GM20431 (cell line): ENCODE measurements around the gene ITGB5.
"Not testable (repeated sequence)": the region's sequence is repeated elsewhere in the genome, so short reads cannot be mapped to it uniquely, and the experiment has no call there.

Experiments
- in situ Hi-C: fragments of 300-500 bp; cut with MseI, MboI; formaldehyde crosslinking; loops from one replicate; pipeline ENCODE4 v1.15.0; 2020; ENCODE audit warnings: low sequenced_read_pairs; ENCODE audit not compliant: unreplicated experiment

ITGB5 gene

DNA sequence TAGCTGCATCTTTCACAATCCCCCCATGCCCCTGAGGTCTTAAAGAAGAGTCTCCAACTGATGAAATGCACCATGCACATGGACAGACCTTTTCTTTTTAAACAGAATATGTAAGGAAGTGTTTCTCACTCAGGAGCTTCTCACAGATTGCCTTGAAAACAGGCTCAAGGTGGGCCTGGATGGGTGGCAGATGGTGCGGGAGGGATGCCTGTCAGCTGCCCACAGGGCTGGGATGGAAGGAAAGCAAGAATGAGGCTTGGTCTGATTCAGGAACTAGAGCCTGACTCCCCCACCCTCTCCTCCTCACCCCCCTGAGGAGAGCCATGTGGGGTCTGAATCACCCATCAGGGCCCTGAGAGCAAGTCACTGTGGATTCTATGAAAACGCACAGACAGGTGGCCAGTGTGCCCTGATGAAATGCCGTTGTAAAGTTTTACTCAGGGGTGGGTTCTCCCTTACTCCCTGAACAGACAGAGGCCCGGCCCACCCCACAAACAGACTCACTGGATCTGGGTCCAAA is 89.7 kb downstream of the ITGB5 start:
- in situ Hi-C loops = no loop called here

DNA sequence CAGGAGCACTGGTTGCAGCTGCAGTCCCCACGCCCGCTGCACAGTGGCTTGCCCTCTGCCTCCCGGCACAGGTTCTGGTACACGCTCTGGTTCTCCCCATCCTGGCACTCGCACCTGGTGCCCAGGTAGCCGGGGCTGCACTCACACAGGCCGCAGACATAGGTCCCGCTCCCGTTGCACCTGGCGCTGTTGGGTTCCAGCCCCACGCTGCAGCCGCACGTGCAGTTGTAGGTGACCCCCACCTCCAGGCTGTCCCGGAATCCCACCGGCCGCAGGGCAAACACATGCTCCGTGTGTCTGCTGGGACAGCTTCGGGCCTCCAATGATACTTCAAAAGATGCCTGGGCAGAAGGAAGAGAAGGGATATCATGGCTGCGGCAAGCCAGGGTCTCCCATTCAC is 90.7 kb downstream of the ITGB5 start:
- in situ Hi-C loops = no loop called here

DNA sequence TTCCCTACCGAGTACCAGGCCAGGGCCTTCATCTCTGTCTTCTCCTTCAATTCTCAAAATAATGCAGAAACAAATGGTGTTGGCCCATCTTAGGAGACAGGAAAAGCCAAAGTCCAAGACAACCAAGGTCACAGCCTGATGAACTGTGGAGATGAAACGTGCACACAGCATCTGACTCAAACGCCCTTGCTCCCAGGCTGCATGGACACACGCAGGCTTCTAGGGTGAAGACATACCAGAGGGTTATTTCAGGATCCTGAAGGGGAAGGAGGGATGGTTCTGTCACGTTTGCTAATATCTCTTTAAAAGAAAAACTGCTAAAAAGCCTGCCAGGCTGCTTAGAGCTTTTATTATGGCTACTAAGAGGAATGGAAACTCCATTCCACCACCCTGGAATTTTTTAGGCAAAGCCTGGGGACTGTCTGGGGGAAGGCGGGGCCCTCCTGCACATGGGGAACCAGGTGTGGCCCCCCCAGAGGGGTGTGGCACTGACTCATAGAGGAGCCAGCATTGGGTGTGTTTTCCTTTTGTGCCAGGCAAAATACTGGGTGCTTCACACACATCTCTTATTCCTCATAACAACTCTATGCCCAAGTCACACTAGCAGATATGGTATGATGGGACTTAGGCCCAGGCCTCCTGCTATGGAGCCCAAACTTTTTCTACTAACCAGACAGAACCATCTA is 94.0 kb downstream of the ITGB5 start:
- in situ Hi-C loops = no loop called here

DNA sequence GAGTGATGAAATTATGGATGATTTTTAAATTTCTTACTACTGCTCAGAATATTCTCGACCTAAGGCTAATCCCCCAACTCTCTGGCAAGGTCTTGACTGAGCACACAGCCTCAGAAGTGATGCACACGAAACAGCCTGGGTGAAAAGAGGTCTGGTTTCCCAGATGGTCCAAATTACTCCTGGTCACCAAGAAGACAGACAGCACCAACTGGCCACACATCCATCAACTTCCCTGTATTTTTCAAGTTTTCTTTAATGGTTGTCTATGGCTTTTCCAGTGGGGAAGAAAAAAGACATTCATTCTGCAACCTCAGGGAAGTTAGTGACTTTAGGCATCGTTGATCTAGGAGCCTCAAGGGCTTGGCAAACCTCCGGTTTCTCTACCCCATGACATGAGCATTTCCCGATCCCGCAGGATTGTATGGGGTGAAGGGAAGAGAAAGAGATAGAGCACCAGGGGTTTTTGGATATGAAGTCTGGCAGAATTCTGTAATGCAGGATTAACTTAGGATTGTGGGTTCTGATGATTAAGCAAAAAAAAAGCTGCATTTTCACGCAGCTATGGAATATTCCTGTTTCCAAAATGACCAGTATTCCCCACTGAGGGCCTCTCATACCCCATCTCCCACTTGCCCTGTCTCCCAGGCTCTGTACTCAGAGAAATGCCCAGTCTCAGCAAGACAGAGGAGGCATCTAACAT is 94.7 kb downstream of the ITGB5 start:
- in situ Hi-C loops = no loop called here

DNA sequence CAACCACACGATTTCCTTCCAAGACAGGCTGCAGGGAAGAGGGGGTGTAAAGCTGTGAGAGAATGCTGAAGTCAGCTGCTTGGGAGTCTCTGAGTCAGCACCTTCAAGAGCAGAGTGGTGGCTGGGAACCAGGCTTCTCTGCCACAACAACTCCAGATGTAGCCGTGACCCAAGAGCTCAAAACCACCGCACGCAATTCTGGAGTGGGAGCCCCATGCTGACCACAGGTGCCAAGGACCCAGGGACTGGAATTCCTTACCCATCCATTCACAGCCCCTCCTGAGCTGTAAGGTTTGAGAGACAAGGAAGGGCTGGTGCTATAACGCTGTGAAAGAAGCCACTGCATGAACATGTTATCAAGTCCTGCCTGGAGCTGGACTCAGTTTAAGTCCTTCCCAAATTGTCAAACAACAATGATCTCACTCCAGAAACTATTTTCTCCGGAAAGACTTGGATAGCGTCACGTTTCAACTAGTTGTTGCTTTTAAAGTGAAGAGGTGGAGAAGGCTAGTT is 95.5 kb downstream of the ITGB5 start:
- in situ Hi-C loops = no loop called here

DNA sequence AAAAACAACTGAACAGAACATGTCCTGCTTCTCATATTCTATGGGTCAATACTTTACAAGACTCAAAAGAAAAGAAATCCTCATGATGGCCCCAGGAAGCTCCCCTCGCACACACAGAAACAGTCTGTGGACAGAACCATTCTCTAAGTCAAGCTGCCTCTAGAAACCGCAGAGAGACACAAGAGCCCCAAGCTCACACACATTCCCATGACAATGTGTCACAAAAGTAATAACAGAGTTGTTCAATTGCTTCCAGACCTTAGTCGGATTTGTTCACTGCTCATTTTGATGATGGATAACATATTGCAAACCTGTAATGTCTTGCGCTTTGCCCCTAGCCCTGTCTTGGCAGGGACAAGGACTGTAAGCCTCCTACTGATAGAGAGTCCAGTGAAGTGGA is 96.0 kb downstream of the ITGB5 start:
- in situ Hi-C loops = no loop called here

DNA sequence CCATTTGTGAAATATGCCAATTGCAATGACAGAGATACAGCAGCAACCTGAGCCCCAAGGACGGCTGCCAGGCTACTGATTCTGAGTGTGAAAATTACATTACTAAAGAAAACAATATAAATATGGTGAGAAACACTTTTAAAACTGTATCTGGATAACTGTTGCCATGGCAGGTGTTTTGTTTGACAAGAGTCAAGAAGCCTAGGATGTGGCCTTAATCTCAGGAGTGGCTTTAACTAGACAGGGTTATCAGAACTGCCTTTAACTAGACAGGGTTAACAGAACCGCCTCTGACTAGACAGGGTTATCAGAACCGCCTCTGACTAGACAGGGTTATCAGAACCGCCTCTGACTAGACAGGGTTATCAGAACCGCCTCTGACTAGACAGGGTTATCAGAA is 98.1 kb downstream of the ITGB5 start:
- in situ Hi-C loops = not testable (repeated sequence)

DNA sequence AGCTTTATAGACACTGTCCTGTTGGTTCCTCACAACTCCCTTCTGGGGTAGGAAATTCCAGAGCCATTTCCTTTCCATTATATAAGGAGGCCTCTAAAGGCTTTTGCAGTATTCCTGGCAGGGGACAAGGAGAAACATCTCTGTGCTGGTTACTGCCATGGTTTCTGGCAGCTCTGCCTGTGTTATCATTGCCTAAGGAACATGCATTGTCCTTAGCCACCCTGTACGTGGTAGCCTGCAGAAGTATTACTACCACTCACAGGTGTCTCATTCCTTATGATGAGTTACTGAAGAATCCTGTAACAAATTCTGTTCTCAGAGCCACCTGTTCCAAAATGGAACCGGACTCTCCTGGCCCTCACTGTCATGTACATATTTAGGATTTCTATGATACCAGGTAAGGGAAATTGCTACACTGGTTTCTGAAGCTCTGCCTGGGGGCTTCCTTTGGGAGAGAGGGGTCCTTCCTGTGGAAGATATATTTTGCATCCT is 98.9 kb downstream of the ITGB5 start:
- in situ Hi-C loops = no loop called here

DNA sequence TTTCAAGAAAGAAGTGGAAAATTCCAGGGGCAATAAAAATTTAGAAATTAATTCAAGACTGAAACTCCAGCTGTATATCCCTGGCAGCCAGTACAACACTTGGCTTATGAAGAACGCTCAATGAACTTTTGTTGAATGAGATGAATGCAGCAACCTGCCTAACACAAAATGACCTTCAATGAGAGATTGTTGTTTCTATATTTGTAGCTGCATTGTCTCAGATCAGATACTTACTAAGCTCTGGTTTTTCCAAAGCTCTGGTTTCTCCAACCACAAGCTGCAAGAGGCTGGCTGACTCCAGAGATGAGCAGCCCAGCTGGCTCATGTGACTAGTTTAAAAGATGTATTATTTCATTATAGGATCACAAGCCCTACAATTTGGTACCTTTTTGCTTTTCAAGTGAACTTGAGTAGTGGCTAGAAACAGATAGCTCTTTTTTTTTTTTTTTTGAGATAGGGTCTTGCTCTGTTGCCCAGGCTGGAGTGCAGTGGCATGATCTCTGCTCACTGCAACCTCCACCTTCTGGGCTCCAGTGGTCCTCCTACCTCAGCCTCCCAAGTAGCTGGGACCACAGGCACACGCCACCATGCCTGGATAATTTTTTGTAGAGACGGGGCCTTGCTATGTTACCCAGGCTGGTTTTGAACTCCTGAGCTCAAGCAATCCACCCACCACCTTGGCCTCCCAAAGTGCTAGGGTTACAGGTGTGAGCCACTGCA is 99.5 kb downstream of the ITGB5 start:
- in situ Hi-C loops = no loop called here

DNA sequence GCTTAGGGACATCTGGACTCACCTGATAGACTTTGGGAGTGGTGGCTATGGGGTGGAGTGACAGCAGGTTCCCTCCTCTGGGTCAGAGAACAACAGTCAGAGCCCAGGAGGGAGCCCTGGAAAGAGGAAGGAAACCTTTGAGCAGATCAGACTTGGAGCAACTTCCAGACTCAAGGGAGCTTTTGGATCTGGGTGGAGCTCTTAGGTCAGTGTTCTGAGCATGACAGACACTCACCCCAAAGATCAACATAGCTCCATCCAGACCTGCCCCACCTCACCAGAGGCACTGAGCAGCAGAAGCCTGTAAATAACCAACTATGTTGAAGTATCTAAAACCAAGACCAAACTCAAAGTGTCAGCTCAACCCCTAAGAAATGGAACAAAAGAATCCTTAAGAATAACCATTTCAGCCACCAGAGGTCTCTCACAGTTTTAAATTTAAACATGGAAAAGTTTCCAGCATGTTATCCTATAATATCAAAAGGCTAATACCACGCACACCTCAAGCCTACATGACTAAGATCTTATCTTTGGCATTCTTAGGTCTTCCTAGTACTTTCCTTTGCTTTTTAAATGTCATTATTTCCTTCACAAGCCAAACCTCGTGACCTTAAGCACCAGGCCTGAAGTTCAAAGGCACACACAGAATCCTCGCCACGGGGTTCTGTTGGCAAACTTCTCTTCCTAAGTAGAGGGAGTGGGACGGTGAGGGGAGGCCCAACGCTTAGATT is 100.5 kb downstream of the ITGB5 start:
- in situ Hi-C loops = no loop called here

DNA sequence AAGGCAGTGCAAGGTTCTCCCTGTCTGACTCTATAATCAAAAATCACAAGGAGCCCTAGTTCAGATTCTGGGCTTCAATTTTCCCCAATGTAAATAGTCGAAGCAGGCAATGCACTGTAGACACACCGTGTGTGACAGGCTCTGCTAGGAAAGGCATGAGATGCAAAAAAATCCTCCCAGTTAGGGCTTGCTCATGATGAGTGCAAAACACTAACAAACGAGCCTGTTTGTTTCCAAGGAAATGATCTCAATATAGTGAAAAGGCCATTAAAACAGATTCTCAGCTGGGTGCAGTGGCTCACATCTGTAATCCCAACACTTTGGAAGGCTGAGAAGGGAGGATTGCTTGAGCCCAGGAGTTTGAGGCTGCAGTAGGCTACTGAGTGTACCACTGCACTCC is 101.2 kb downstream of the ITGB5 start:
- in situ Hi-C loops = no loop called here

DNA sequence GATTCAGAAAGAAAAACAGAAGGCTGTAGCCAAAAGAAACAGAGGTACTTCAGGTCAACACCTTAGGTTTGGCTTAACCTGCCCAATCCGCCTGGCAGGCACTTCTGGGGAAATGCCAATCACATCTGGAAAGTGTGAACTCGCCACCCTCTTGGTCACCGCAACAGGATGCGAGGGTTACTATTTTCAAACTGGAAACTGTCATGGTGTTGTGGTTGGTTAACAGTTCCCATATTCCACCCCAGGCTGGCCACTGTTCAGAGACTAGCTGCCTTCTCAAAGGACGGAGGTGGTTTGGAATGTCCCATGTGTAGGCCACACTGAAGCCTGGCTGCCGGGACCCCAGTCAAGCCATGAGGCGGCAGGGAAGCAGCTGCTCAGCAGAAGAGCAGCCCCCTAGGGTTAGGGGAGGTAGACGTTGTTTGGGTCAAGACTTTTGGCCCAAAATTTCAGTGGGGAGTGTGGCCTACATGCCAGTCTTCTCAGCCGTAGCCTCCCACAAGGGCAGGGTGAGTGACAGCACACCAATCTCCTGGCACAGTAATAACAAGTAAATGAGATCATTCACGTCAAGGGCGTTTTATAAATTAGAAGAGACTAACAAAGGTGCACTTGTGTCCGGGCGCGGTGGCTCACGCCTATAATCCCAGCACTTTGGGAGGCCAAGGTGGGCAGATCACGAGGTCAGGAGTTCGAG is 102.3 kb downstream of the ITGB5 start:
- in situ Hi-C loops = no loop called here

DNA sequence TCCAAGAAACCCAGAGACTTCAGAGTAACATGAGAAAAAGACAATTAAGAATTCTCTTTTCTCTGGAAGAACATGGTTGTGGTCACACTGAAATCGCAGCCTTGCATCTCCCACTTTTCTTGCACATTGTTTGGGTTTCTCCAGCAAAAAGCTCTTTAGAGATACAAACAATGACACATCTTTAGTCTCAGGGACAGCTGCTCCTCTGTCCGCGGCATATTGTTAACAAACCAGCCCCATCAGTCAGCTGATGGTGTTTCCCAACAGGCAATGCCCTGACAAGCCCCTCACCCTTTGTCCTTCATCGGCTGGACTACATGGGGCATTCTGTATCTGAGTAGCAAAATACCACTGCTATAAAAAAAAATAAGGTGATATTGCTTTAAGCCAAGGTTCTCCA is 103.5 kb downstream of the ITGB5 start:
- in situ Hi-C loops = no loop called here

DNA sequence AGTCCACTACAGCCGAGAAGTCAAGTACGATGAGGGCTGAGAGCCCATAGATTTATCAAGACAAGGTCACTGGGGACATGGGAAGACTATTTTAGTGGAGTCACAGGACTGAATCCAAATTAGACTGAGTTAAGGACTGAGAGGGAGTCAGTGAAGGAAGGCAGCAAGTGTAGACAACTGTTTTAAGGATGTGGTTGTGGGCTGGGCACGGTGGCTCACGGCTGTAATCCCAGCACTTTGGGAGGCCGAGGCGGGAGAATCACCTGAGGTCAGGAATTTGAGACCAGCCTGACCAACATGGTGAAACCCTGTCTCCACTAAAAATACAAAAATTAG is 104.8 kb downstream of the ITGB5 start:
- in situ Hi-C loops = not testable (repeated sequence)

DNA sequence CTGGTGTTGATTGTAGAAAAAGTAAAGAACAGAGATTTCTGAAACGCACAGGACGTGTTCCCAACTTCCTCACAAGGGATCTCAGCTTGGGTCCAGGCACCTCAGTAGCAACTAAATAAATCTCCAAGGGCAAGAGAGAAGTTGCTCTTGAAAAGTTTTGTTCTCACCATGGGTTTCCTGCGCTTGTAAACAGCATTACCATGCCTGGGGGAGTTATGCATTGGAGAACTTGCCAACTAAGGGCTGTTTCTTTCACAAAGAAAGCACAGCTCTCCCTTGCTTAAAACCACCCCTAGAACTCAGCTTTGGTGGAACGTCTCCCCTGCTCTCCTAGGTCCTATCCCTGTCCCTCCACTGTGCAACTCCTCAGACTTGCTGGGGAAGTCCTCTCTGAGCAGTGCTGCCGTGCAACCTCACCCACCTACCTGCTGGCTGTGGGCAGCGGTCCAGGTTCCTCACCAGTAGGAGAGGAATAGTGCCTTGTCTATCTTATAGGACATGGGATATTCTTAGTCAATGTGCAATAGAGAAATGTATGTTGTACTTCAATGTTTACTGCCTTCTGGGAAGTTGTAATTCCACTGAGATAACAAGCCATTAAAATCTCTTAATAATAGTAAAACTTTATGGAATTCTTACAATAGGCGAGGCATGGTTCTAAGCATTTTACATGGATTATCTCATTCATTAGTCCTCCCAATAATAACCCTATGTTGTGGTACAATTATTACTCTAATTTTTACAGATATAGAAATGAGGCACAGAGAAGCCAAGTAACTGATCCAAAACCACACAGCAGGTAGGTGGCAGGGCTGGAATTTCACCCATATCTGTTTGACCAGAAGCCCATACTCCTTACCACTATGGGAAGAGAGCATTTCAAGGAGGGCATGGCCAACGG is 105.4 kb downstream of the ITGB5 start:
- in situ Hi-C loops = no loop called here

DNA sequence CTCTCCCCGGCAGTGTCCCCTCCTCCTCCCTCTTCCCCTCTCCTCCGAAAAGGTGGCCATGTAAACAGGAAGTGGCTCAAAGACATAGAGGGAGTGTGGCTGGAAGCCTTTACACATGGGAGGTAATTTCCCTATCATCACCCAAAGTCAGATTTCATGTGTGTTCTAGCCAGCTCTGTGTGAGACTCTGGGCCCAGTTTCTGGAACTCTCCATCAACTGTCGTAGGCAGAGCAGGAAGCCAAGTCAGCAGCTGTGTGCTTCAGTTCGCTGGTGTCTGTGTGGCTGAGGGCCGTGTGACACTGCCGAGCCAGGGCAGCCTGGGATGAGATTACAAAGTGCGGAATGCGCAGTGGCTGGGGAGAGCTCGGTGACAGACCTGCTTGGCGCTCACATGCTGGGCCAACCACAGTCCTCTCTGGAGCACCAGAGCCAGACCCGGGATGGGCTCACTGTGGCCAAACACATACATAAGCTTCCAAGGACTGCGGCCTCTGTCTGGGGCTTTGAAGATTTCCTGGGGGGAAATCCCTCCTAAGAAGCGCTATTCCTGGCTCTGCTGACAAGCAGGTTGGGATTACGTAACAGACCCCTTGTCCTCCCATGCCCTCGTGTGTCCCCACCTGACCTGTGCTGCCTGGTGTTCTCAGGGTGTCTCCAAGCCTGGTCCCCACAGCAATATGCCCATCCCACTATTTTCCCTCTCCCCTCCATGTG is 106.2 kb downstream of the ITGB5 start:
- in situ Hi-C loops = no loop called here

DNA sequence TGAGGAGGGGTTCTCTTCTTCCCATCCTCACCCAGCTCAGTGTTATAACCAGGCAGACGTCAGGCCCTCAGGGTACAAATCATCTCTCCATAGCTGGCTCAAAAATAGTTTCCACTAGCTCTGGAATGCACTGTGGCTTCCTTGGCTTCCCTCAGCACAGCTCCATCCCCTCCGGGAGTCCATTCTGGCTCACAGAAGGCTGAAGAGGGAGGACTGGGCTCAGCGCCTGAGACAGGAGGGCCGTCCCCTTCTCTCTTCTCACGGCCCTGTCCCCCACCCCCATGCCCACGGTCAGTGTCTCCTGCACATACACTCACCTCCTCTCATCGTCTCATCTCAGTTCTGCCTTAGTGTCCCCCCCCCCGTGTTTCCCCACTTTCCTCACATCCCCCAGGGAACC is 106.8 kb downstream of the ITGB5 start:
- in situ Hi-C loops = no loop called here

DNA sequence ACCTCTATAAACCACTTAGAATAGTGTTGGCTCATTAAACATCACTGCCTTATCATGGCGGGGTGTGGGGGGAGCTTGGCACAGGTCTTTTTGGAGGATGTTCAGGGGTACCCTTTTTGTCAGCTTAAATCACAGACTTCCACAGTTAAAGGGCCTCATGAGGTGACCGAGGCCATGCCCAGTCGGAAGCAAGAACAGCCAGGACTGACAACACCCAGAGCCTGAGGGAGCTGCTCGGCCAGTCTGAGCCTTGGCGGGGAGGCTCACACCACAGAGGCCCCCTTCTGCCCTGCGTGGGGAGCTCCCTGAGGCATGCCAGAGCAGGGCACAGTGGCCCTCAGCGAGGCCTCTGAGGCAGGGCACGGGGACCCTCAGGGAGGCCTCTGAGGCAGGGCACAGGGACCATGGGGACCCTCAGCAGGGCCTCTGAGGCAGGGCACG is 107.4 kb downstream of the ITGB5 start:
- in situ Hi-C loops = no loop called here
